Esophagus muscularis mucosa (tissue), 4 donors: ENCODE results near the gene PLCD1. TPM values are rescaled to one million over a fixed set of nuclear protein-coding genes. Genes with fewer than 3 reads are reported as not detected.
"Not testable (repeated sequence)": the region's sequence is repeated elsewhere in the genome, so short reads cannot be mapped to it uniquely, and the experiment has no call there.

ENCODE experiments used
- DNase-seq: peaks from one replicate; pipeline ENCODE4 v3.0.0-alpha.2; 2017; ENCODE audit errors: extremely low spot score
- H3K27ac ChIP-seq, 4 donors: fragments of 200-600 bp; sonication (generic); replicated peaks in 1 of 4; 1 replicate in 3 of 4; 2 replicates in 1 of 4; pipeline ENCODE4 v1.5.1; 2016 to 2019; ENCODE audit warnings: mild to moderate bottlenecking in 1 of 4
- H3K27me3 ChIP-seq, 4 donors: fragments of 200-600 bp; sonication (generic); one replicate each; pipeline versions ENCODE4 v1.5.1 to v1.6.0; 2016 to 2019
- H3K36me3 ChIP-seq, 4 donors: fragments of 200-600 bp; sonication (generic); one replicate each; pipeline ENCODE4 v1.5.1; 2016 to 2019
- H3K4me1 ChIP-seq, 4 donors: fragments of 200-600 bp; sonication (generic); one replicate each; pipeline ENCODE4 v1.5.1; 2016 to 2019
- H3K4me3 ChIP-seq, 4 donors: fragments of 200-600 bp; sonication (generic); 1 replicate in 2 of 4; 2 replicates in 2 of 4; pipeline ENCODE4 v1.5.1; 2016 to 2019; ENCODE audit warnings: mild to moderate bottlenecking in 4 of 4, moderate library complexity in 1 of 4
- H3K9me3 ChIP-seq, 4 donors: fragments of 200-600 bp; sonication (generic); 1 replicate in 3 of 4; 2 replicates in 1 of 4; pipeline ENCODE4 v1.5.1; 2016 to 2019
- EP300 ChIP-seq: sonication (generic); formaldehyde crosslinking; IDR thresholded peaks from one replicate; pipeline ENCODE4 v1.6.1; 2017; ENCODE audit warnings: antibody characterized with exemption
- POLR2A ChIP-seq: fragments of 450-650 bp; IDR thresholded peaks from one replicate; pipeline ENCODE4 v1.6.1; 2017; ENCODE audit warnings: antibody characterized with exemption, moderate library complexity, mild to moderate bottlenecking, low read depth
- POLR2AphosphoS5 ChIP-seq, 2 donors: sonication (generic); formaldehyde crosslinking; IDR thresholded peaks; one replicate each; pipeline ENCODE4 v1.6.1; 2017; ENCODE audit warnings: antibody characterized with exemption in 2 of 2
- WGBS: methylation state at CpG from one replicate; pipeline ENCODE4 v1.1.5; 2018; 5-methylcytosine and 5-hydroxymethylcytosine counted together
- intact Hi-C: fragments of 100-400 bp; cut with DNase I; formaldehyde crosslinking; loops from one replicate; pipeline ENCODE4 v1.15.1; 2023
- total RNA-seq, 4 donors: library from RNA; depleted of rRNA; stranded (reverse); fragments of >200 nt; gene quantifications; one replicate each; pipeline versions ENCODE4 v1.1.0 to v1.2.1, GENCODE V29; 2016
- TF ChIP-seq, protein P1 (sequence below), 3 experiments: fragments of 200-600 bp in 2 of 3; fragments of 450-650 bp in 1 of 3; sonication (generic) in 2 of 3; IDR thresholded peaks; one replicate each; pipeline ENCODE4 v1.5.1; 2017 to 2019; ENCODE audit warnings: antibody characterized with exemption in 3 of 3, mild to moderate bottlenecking in 2 of 3, moderate library complexity in 1 of 3

PLCD1 gene
- total RNA-seq, 4 donors from 2014 or later, result 21.0 to 35.3 (median 28.5) TPM

DNA sequence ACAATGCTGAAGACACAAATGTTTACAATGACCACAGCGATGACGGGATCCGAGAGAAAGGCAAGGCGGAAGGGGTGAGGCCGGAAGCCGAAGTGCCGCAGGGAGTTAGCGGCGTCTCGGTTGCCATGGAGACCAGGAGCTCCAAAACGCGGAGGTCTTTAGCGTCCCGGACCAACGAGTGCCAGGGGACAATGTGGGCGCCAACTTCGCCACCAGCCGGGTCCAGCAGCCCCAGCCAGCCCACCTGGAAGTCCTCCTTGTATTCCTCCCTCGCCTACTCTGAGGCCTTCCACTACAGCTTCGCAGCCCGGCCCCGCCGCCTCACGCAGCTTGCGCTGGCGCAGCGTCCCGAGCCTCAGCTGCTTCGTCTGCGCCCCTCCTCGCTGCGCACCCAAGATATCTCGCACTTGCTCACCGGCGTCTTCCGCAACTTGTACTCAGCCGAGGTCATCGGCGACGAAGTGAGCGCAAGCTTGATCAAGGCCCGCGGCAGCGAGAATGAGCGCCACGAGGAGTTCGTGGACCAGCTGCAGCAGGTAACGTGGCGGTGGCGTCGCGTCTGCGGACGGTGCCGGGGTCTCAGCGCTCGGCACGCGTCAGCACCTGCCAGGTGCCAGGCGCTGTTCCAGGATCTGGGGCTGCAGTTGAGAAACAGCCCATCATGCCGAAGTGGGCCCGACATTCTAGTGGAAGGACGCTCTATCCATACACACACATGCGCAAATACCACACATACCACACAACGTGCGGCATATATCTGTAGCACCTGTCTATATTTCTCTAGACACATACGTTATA, 9.9 kb upstream of the PLCD1 start, which contains the start of gene DLEC1:
Gene DLEC1, plus strand, starts transcription at position 108 of the 798 bp plus-strand sequence. Its CDS starts 18 bp downstream, at position 126.
- intact Hi-C loops, result no loop called here
- peak within 1 kb of the TSS in 1 of 4 donors; percentile 26 for H3K27ac ChIP-seq
- H3K4me1 ChIP-seq, result peaks cover 9 to 19% (median 16%) of the 10 kb centered on the region in 4 donors
- no peaks in the 10 kb centered on the region for H3K9me3 ChIP-seq
- H3K27me3 ChIP-seq, result no peaks in the 10 kb centered on the region
- TF ChIP-seq EP300 (no peak), POLR2AphosphoS5 (IDR thresholded peaks at IDR 0.05) (no peak)
- TF ChIP-seq, protein P1, sequence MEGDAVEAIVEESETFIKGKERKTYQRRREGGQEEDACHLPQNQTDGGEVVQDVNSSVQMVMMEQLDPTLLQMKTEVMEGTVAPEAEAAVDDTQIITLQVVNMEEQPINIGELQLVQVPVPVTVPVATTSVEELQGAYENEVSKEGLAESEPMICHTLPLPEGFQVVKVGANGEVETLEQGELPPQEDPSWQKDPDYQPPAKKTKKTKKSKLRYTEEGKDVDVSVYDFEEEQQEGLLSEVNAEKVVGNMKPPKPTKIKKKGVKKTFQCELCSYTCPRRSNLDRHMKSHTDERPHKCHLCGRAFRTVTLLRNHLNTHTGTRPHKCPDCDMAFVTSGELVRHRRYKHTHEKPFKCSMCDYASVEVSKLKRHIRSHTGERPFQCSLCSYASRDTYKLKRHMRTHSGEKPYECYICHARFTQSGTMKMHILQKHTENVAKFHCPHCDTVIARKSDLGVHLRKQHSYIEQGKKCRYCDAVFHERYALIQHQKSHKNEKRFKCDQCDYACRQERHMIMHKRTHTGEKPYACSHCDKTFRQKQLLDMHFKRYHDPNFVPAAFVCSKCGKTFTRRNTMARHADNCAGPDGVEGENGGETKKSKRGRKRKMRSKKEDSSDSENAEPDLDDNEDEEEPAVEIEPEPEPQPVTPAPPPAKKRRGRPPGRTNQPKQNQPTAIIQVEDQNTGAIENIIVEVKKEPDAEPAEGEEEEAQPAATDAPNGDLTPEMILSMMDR (IDR thresholded peaks at IDR 0.05), result no peak
- WGBS, result 6% methylated on average over 56 of the region's 67 CpGs
- no peaks in the 10 kb centered on the region for H3K36me3 ChIP-seq
- DNase-seq, result peak; percentile 89
- peak within 1 kb of the TSS; percentile 54 to 64 (median 57) for H3K4me3 ChIP-seq

DNA sequence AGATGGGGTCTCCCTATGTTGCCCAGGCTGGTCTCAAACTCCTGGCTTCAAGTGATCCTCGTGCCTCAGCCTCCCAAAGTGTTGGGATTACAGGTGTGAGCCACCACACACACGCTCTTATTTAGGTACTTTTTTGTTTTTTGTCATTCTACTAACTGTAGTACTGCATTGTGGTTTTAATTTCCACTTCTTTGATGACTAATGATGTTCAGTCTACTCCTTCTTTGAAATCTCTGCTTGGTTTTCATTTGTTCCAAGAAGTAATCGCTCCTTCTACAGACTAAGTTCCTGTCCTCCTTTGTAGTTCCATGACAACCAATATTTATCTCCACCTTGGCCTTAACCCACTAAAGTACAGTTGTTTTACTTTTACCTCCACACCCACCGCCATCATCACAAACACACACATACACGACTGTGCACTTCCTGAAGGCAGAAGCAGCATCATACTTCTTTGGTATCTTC, 9.0 kb upstream of the PLCD1 start:
- intact Hi-C loops, result no loop called here
- peak; percentile 79 for DNase-seq
- H3K27me3 ChIP-seq, result no peaks in the 10 kb centered on the region
- peak overlapping the region in 1 of 4 donors; percentile 23 for H3K27ac ChIP-seq
- WGBS, result 88% methylated on average over 5 of the region's 5 CpGs
- H3K4me3 ChIP-seq, result peak overlapping the region in 2 of 4 donors; percentile 56 to 58
- H3K4me1 ChIP-seq, result peaks cover 9 to 19% (median 16%) of the 10 kb centered on the region in 4 donors
- TF ChIP-seq POLR2AphosphoS5 (IDR thresholded peaks at IDR 0.05) (no peak), POLR2A (no peak), EP300 (no peak)
- TF ChIP-seq, protein P1 (IDR thresholded peaks at IDR 0.05), result no peak
- no peaks in the 10 kb centered on the region for H3K36me3 ChIP-seq
- no peaks in the 10 kb centered on the region for H3K9me3 ChIP-seq

DNA sequence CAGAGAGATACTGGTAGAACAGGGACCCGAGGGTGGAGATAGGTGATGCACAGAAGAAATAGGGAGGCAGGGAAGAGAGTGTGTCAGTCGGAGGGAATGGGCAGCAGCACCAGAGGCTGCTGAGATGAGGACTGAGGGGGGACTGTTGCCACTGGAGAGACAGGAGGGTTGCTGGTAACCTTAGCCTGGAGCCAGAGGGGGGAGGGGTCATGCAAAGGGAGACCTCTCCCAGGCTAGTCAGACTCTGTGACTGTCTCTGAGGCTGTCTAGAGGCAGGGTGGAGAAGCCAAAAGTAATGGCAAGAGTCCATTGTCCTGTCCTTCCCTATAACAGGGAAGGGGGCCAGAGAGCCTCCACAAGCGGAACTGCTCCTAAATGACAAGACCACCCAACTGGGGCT, 7.5 kb upstream of the PLCD1 start:
- WGBS, result 85% methylated on average over 2 of the region's 3 CpGs
- Histone ChIP-seq H3K9me3 (no peaks in the 10 kb centered on the region), H3K4me3 (no peak overlapping the region), H3K27me3 (no peaks in the 10 kb centered on the region), H3K27ac (no peak overlapping the region), H3K4me1 (peaks cover 9 to 19% (median 16%) of the 10 kb centered on the region in 4 donors), H3K36me3 (no peaks in the 10 kb centered on the region)
- DNase-seq, result no peak
- TF ChIP-seq, protein P1 (IDR thresholded peaks at IDR 0.05), result no peak
- TF ChIP-seq EP300, result no peak
- TF ChIP-seq POLR2AphosphoS5 (IDR thresholded peaks at IDR 0.05), result no peak
- intact Hi-C loops, result no loop called here

DNA sequence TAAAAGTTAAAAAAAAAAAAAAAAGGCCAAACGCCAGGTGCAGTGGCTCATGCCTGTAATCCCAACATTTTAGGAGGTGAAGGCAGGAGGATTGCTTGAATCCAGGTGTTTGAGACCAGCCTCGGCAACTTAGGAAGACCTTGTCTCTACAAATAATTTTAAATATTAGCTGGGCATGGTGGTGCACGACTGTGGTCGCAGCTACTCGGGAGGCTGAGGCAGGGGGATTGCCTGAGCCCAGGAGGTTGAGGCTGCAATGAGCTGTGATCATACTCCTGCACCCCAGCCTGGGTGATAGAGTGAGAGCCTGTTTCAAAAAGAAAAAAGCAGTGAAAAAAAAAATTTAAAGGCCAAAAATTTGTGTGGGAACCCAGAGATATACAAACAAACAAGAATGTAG, 6.8 kb upstream of the PLCD1 start:
- H3K27ac ChIP-seq, result no peak overlapping the region
- WGBS, result 87% methylated on average over 5 of the region's 5 CpGs
- H3K27me3 ChIP-seq, result no peaks in the 10 kb centered on the region
- no peaks in the 10 kb centered on the region for H3K36me3 ChIP-seq
- no peaks in the 10 kb centered on the region for H3K9me3 ChIP-seq
- H3K4me1 ChIP-seq, result peaks cover 9 to 23% (median 21%) of the 10 kb centered on the region in 4 donors
- no peak for DNase-seq
- intact Hi-C loops, result no loop called here
- no peak for TF ChIP-seq POLR2AphosphoS5 (IDR thresholded peaks at IDR 0.05)
- no peak for TF ChIP-seq EP300
- TF ChIP-seq, protein P1 (IDR thresholded peaks at IDR 0.05), result no peak
- TF ChIP-seq POLR2A, result no peak
- H3K4me3 ChIP-seq, result no peak overlapping the region

DNA sequence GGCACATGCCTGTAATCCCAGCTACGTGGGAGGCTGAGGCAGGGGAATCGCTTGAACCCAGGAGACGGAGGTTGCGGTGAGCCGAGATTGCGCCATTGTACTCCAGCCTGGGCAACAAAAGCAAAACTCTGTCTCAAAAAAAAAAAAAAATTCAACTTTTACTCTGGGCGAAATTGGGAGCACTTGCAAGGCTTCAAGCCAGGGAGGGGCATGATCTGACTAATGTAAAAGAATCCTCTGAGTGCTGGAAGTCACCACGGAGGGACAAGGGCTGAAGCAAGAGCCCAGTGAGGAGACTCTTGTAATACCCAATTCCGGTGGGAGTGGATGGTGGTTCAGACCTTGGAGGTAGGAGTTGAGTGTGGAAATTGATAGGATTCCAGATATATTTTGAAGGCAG, 4.9 kb upstream of the PLCD1 start:
- intact Hi-C loops, DNase-seq, H3K27ac ChIP-seq, H3K4me3 ChIP-seq, H3K9me3 ChIP-seq, H3K36me3 ChIP-seq, H3K27me3 ChIP-seq: not testable (repeated sequence)
- WGBS, result 93% methylated on average over 9 of the region's 9 CpGs
- H3K4me1 ChIP-seq, result peaks cover 17 to 32% (median 31%) of the 10 kb centered on the region in 4 donors

DNA sequence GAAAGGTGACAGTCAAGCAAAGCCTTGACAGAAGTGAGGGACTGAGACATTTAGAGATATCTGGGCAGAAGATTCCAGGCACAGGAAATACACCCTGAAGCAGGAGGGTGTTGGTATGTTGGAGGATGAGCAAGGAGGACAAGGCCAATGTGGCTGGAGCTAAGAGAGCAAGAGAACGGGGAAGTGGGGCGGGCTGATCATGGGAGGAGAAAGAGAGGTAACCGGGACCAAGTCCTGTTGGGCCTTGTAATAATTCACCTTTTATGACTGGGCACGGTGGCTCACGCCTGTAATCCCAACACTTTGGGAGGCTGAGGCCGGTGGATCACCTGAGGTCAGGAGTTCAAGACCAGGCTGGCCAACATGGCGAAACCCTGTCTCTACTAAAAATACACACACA, 4.1 kb upstream of the PLCD1 start:
- WGBS, result 88% methylated on average over 7 of the region's 7 CpGs
- H3K27ac ChIP-seq, H3K4me3 ChIP-seq, H3K27me3 ChIP-seq, H3K36me3 ChIP-seq, intact Hi-C loops, DNase-seq, H3K9me3 ChIP-seq: not testable (repeated sequence)
- peaks cover 19 to 32% (median 31%) of the 10 kb centered on the region in 4 donors for H3K4me1 ChIP-seq
